ENCODE measurements around the gene ZNRD2. TPM values are rescaled to one million over a fixed set of nuclear protein-coding genes. Genes with fewer than 3 reads are reported as not detected.
"Not testable (repeated sequence)": the region's sequence is repeated elsewhere in the genome, so short reads cannot be mapped to it uniquely, and the experiment has no call there.

Gene ZNRD2
- total RNA-seq, 1 donor from 2014 or later, result 42.4 TPM

DNA sequence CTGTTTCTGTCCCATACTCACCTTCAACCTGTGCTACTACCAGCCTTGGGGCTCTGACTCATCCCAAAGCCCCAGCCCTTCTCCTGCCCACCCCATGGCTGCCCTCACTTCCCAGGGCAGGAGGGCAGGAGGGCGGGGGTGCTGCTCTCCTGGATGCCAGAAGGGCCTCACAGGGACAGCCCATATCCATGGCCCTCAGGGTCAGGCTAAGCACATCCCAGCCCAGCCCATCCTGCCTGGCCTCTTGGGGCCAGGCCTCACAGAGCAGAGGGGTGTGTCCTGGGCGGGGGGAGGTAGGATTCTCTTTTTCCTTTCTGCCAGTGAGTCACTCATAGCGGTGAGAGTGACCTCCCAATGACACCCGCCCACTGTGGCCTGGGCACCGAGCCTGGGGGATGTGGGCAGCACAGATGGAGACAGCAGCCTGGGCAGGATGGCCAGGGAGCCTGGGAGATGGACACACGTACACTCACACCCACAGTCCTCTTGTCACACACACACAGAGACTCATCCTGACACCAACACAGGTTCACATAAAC, 14.5 kb upstream of the ZNRD2 start:
- peak; percentile 98 for DNase-seq (ENCODE audit: low read depth)

DNA sequence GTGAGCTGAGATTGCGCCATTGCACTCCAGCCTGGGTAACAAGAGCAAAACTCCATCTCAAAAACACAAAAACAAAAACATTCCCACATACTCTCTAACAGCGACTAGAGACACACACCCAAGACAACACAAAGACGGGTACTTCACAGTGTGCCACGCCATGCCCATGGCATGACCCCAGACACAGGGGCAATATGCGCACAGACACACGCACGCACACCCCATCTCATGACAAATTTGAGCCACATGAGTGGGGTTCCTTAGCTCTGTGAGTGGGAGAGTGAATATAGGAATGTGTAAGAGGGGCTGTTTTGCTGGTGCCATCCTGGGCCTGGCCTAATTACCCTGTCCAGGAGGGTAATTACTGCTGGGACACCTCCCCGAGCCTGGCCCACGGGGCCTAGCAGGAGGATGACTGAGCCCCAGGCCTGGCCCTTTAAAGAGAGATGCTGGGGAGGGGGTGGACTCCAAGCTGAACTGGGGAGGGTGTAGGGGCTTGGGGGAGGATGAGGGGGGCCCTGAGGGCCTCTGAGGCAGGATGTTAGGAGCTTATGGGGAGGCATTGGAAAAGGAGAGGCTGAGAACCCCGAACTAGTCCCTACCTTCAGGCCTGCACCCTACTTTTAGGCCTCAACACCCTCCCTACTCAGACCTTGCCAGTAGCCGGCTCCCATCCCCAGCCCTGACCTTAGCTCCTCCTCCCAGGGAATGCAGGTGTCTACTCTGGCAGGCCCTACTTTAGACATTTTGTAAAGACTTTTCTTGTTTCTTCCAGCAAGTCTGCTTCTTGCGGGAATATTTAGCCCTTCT, 13.6 kb upstream of the ZNRD2 start:
- DNase-seq (ENCODE audit: low read depth), result no peak

DNA sequence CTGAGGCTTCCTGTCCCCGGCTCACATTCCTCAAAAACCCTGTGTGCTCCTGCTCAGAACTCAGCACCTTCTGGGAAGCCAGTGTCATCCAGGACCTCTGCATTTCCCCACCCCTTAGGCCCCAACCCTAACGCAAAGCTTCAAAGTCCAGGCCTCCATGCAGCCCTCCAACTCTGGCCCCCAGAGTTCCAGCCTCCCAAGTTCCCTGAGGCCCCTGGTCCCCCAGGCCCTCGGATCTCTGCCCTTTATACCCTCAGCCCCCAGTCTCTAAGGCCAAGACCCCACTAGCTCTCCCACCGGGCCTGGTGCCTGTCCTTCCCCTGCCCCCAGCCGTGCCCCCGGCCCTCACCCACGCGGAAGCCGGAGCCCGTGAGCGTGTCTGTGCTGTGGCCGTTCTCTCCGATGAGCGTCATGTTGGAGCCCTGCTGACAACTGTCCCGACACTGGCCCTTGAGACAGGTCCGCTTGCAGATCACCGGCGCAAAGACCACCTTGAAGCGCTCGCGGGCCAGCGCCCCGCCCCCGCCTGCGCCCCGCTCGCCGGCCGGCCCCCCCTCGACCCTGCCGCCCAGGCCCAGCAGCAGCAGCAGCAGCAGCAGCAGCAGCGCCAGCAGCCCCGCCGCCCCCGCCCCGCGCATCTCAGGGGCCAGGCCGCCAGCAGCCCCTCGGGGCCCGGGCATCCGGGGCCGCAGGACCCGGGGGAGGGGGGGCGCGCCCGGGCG, 12.8 kb upstream of the ZNRD2 start:
- DNase-seq (ENCODE audit: low read depth), result no peak

DNA sequence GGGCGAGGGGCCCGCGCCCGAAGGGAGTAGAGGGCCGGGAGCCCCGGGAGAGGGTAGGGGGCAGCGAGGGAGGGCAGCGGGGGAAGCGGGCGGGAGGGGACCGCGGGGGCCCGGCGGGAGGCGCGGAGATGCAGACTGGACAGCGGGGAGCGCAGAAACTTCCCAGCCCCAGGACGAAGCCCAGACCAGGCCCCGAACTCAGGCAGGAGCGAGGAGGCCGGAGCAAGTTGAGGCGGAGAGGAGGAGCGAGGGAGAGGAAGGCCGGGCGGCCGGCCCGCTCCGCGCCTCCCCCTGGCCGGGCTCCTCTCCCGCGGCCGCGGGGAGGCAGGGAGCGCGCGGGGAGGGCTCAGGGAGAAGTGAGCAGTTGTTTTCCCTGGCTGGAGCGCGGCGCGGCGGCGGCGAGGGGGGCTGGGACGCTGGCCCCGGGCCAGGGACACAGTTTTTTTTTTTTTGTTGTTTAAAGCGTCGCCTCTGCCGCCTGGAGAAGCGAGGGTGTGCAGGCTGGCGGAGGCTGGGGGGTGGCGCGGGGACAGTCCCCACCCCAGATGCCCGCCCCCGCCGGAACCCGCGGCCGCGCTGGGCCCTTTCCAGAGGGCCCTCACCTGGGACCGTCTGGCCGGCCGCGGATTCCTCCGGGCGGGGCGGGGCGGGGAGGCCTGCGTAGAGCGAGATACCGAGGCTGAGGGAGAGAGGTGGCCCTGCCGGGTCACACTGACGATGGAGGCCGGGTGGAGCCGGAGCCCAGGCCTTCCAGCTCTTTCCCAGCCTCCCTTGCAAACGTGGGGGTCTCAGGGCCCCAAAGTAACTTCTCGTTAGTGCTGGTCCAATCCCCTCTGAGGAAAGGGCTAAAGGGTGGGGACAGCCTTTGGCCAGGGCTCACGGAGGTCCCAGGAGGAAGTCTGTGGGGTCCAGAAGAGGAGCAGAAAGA, 12.0 kb upstream of the ZNRD2 start, which contains the start of gene LTBP3:
Gene LTBP3, minus strand, starts transcription at position 358 of the 928 bp plus-strand sequence. CDS start 400 bp downstream, outside the sequence.
- peak; percentile 84 for DNase-seq (ENCODE audit: low read depth)

DNA sequence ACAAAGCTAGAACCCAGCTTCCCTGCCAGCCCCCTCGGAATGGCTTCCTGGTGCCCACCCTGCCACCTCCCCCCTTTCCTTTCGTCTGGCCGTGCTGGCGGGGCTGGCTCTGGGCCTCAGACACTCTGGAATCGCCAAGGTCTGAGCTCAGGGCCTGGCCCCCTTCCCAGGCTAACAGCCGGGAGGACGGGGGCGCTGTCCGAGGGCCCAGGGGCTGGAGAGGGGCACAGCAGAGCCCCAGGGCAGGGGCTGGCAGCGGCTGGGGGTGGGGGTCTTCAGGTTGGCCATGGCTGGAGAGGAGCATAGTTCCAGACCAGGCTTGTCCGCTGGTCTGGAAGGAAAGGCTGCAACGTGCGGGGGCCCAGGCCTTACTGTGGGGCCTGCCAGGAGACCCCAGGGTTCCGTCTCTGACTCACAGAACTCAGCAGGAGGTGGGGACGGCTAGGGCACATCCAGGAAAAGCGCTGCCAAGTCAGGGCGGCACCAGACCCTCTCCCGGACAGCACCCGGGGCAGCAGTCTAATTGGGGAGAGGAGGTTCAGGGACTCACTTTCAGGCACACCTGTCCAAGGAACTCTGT, 11.3 kb upstream of the ZNRD2 start:
- no peak for DNase-seq (ENCODE audit: low read depth)

DNA sequence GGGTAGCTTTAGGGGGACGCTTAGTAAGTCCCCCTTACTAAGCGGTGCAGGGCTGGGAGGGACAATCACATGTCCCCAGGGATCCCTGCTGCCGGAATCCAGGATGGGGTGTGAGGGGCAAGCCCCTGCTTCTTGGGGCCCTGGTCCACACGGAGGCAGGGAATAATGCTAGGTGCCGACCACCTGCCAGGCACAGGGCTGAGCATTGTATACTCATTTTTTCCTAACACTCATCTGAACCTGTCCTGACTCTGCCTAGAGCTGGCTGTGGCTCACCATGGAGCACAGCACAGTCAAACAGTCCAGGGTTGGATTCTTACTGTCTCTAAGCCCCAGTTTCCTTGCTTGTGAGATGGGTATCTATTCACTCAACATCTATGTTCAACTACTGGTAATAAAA, 10.7 kb upstream of the ZNRD2 start:
- no peak for DNase-seq (ENCODE audit: low read depth)

DNA sequence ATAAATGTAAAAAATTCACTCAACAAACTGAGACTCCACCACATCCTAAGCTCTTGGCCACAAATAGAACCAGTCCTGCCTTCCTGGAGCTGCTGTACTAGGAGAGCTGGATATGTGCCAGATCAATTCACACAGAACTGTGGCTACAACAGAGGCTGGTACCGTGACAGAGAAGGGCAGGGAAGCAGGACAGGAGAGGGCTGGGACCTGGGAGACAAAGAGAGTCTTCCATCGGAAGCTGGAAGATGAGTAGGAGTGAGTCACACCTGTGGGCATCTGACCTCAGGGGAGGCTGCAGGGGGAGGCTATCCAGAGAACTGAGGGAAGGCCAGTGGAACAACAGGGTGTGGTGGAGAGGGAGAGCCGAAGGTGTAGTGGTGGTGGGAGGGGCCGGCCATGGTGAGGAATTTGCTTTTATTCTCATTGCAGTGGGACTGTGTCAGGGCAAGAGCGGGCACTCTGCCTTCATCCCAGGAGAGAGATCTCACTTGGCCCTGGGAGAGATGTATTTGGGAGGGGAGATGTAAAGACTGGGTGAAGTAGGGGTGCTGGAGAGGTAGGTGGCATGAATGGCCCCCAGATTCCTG, 10.2 kb upstream of the ZNRD2 start:
- no peak for DNase-seq (ENCODE audit: low read depth)

DNA sequence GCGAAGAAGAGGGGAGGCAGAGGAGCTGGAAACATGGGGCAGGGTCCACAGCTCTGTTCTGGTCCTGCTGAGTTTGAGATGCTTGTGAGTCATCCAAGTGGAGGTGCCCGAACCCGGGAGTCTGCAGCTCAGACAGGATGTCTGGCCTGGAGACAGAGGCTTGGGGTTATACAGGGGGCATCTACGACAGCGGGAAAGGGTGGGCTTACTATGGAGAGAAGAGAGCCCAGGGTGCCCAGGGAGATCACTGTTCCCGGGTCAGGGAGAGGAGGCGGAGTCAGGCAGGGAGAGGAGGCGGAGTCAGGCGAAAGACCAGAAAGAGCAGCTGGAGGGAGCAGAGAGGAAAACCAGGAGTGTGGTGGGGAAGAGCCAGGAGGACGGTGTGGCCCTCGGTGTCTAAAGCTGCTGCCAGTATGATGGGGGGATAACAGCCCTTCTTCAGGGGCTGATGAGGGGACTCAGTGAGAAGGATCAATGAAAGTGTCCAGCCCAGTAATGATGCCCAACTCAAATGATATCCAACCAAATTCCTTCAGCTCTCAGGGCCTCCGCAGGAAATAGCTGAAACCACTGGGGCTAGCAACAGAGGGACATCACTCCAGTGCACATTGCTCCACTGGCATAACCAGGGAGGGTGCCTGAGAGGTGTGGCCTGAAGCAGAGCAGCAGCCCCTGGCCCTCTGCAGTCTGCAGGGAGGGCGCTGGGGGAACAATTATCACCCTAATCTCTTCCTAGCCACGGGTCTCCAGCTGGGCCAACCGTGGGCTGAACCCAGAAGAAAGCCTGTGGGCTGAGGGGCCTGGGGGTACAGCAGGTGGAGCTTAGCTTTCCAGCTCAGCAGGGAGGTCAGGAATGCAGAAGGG, 9.5 kb upstream of the ZNRD2 start:
- DNase-seq (ENCODE audit: low read depth), result peak; percentile 66

DNA sequence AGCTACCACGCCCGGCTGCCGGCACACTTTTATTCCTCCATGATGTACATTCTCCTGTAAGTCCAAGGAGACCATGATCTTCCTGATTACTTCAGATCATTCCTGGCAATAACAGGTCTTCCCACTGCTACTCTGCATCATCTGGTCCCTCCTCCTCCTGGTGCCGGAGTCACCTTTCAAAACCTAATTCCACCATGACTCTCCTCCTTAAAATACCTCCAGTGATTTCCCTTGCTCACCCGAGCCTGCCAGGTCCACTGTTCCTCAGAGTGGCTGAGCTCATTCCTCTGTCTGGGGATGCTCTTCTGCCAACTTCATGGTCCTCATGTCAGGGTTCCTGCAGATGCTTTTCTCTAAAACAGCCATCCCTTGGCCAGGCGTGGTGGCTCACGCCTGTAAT, 8.3 kb upstream of the ZNRD2 start:
- no peak for DNase-seq (ENCODE audit: low read depth)

DNA sequence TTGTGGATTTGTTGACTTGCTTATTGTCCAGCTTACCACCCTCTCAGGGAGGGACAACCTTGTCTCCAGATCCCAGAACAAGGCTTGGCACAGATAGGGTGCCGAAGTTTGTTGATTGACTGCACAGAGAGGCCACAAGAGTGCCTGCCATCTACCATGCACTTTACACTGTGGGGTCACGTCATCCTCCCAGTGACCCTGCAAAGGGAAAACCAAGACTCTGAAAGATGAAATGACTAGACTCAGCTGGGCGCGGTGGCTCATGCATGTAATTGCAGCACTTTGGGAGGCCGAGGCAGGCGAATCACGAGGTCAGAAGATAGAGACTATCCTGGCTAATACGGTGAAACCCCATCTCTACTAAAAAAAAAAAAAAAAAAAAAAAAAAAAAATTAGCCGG, 7.5 kb upstream of the ZNRD2 start:
- no peak for DNase-seq (ENCODE audit: low read depth)

DNA sequence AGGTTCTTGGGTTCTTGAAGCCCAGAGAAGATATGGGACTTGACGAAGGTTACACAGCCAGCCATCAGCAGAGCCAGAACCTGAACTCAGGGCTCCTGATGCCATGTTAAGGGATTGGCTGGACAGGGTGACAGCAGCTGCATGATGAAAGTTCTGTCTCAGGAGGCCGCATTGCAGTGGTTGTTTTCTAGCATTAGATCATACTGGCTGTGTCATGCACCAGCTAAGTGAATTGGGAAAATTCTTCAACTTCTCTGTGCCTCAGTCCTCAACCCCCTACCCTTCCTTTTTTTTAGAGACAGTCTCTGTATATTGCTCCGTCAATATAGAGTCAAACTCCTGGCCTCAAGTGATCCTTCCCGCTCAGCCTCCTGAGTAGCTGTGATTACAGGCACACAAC, 6.7 kb upstream of the ZNRD2 start:
- DNase-seq (ENCODE audit: low read depth), result no peak

DNA sequence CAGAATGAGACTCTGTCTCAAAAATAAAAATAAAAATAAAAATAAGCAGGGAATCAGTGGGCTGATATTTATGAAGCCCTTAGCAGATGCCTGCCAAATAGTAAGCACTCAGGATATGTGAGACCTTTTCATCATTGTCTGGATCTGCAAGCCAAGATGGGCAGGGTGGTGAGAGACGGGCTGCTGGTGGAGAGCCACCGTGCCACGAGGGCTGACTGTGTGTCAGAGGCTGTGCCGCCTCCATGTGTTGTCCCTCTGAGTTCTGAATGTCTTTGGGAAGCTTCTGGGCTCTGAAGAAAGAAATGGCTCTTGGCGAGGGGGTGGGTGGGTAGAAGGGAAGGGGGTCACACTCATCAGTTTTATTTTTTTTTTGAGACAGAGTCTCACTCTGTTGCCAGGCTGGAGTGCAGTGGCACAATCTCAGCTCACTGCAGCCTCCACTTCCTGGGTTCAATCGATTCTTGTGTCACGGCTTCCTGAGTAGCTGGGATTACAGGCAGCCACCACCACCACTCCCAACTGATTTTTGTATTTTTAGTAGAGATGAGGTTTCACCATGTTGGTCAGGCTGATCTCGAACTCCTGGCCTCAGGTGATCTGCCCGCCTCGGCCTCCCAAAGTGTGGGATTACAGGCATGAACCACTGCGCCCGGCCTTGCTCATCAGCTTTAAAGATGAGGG, 5.3 kb upstream of the ZNRD2 start:
- not testable (repeated sequence) for DNase-seq (ENCODE audit: low read depth)

DNA sequence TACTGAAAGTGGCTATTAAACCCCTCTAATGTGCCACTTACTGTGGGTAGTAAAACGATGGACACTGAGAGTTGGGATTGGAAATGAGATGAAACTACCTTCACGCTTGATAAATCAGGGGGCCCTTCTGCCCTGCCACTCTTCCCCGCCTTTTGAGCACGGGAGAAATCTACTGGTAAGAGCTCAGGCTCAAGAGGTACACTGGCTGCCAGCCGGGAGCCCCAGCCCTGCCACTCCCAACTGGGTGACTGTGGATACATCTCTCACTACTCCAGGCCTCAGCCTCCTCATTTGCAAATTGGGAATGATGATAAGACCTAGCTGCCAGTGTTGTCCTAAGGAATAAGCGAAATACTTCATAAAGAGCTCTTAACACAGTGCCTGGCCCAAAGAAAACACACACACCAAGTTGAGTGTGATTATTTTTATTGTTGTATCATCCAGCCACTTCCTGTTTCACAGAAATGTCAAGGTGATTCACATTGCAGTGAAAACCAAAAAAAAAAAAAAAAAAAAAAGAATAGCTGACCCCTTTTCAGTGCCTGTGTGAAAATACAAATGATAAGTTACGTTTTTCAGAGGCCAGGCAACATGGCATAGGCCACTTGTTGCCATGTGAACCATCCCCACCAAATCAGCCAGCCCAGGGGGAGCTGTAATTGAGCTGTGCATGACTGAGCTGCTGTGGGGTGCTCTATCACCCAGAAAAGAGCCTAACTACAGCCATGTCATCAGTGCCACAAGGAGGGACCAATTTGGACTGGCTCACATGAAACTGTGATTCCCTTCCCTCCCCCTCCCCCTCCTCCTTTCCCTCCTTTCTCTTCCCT, 4.4 kb upstream of the ZNRD2 start:
- DNase-seq (ENCODE audit: low read depth), result no peak

DNA sequence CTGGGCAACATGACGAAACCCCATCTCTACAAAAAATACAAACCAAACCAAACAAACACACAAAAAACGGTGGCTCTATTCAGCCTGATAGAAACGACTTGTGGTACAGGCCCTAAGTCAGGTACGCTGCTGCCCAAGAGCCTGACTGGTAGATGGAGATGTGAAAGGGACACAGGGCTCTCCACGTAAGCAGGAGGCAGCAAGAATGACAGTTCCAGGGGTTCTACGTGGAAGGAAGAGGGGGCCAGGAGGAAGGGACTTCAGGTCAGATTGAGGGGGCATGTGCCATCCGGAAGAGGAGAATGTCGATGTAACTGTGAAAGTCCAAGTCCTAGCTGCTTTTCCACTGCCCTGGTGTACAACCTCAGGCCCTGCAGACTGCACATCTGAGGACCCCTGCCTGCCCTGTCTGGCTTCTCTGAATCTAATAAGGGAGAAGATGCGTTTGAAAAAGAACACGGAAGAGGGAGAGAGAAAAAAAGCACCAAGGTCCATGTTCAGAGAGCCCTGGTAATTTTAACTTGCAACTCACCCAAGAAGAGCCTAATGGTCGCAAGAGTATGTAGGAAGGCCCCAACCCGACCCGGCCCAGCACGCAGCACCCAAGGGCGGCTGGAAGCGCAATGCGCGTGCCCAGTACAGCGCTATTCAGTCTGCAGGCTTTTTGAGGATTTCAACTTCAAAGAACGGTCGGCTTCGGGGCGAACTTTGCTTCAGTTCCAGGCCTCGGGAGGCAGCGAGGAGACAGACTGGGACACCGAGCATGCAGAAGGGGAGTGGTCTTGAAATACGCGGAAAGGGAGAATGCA, 909 bp upstream of the ZNRD2 start:
- DNase-seq (ENCODE audit: low read depth), result no peak

DNA sequence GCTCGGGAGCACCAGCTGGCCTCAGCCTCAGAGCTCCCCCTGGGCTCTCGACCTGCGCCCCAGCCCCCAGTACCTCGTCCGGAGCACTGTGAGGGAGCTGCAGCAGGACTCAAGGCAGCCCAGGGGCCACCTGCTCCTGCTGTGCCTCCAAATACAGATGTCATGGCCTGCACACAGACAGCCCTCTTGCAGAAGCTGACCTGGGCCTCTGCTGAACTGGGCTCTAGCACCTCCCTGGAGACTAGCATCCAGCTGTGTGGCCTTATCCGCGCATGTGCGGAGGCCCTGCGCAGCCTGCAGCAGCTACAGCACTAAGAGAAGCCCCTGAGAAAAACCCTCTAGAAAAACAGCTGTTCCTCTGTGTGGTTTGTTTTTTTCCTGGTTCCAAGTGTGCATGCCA, 1.1 kb downstream of the ZNRD2 start:
- DNase-seq (ENCODE audit: low read depth), result no peak

DNA sequence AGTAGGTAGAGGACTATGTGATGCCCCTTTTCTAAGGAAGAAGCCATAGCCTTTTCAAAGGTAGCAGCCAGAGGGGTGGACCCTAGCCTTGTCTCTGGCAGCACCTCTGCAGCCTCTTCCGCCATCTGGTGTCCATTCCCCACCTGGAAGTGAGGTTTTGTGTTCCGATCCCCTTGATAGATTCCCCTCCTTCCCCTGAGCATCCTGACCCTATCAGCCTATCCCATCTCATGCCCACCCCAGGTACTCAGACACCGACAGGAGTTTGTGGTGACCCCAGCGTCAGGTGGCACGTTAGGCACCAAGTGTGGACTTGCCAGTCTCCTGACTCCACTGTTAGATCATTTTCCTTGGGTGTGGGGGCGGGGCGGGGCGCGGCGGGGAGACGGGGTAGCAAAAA, 1.7 kb downstream of the ZNRD2 start:
- DNase-seq (ENCODE audit: low read depth), result no peak
